Psoas muscle (tissue), 8 donors: Measurements from ENCODE around the gene EYS. TPM values are rescaled to one million over a fixed set of nuclear protein-coding genes. Genes with fewer than 3 reads are reported as not detected.
"Not testable (repeated sequence)": the region's sequence is repeated elsewhere in the genome, so short reads cannot be mapped to it uniquely, and the experiment has no call there.

ENCODE experiments used
- ATAC-seq, 4 donors: fragments of 200-7000 bp; cut with Tn5 transposase; one replicate each; pipeline ENCODE4 v1.9.1; 2020; ENCODE audit warnings: moderate library complexity in 3 of 4, mild to moderate bottlenecking in 2 of 4
- DNase-seq, 2 donors: peaks; one replicate each; pipeline ENCODE4 v3.0.0-alpha.2; 2020
- H3K27ac ChIP-seq: fragments of 200-600 bp; one replicate; pipeline ENCODE4 v1.8.0; 2022
- H3K27me3 ChIP-seq, 3 donors: fragments of 200-600 bp in 1 of 3; one replicate each; pipeline versions ENCODE4 v1.6.1 to v1.8.0; 2013 to 2022; ENCODE audit warnings: low read length in 2 of 3, mild to moderate bottlenecking in 2 of 3, moderate library complexity in 1 of 3; ENCODE audit not compliant: insufficient read depth in 3 of 3
- H3K36me3 ChIP-seq, 2 donors: fragments of 200-600 bp in 1 of 2; one replicate each; pipeline versions ENCODE4 v1.6.1 to v1.8.0; 2013 to 2022; ENCODE audit warnings: low read depth in 1 of 2, mild to moderate bottlenecking in 1 of 2, moderate library complexity in 1 of 2; ENCODE audit not compliant: insufficient read depth in 1 of 2
- H3K4me1 ChIP-seq: fragments of 200-600 bp; one replicate; pipeline ENCODE4 v1.8.0; 2022
- H3K4me3 ChIP-seq: fragments of 200-600 bp; one replicate; pipeline ENCODE4 v1.8.0; 2022; ENCODE audit warnings: mild to moderate bottlenecking
- H3K9me3 ChIP-seq: fragments of 200-600 bp; one replicate; pipeline ENCODE4 v1.8.0; 2022
- WGBS, 3 donors: extraction: QIAGEN DNeasy Blood & Tissue Kit; methylation state at CpG; one replicate each; pipeline versions ENCODE4 v1.1.6 to v1.1.7; 2013; 5-methylcytosine and 5-hydroxymethylcytosine counted together
- intact Hi-C, 2 donors: fragments of 100-400 bp; cut with DNase I; formaldehyde crosslinking; loops; one replicate each; pipeline versions ENCODE4 v1.11.0 to v1.14.2; 2022
- polyA plus RNA-seq, 3 donors: library from polyadenylated mRNA; stranded (reverse); fragments of 200-250 nt; gene quantifications; one replicate each; pipeline ENCODE4 v1.2.3, GENCODE V29; 2013
- total RNA-seq, 4 donors: library from RNA; stranded (reverse); fragmentation: NEBNext Ultra II Directional in 2 of 4; extraction: Animal tissue kit (Norgen Biotek cat#: 25700) in 2 of 4; gene quantifications; one replicate each; pipeline versions ENCODE4 v1.2.1 to v1.2.4, GENCODE V29; 2021 to 2023
- TF ChIP-seq, protein P1 (sequence below): fragments of 200-600 bp; IDR thresholded peaks from one replicate; pipeline ENCODE4 v1.8.0; 2022; ENCODE audit warnings: antibody characterized with exemption
- donor health status: healthy with polysubstance abuse.
- donor health status: DM: no; HTN: no; CAD: no; lungs with moderate emphysema.
- donor health status: Bipolar disorder and iron deficiency.
- donor health status: healthy.
- donor health status: DM: yes; HTN: yes; CAD: no.
- donor health status: DM: no; HTN: no; CAD: no.
- donor health status: DM: no; HTN: no; CAD: no.
- donor health status: DM: yes; HTN: yes; CAD: no.

The EYS gene
- total and polyA plus RNA-seq, 7 donors = under 0.01 TPM; not detected in 6

GRCh38 chr6:65052626-65053025 is 654.4 kb downstream of the EYS start:
- intact Hi-C loops = no loop called here
- Histone ChIP-seq H3K27ac (no peak overlapping the region), H3K4me1 (no peaks in the 10 kb centered on the region), H3K36me3 (no peaks in the 10 kb centered on the region), H3K27me3 (no peaks in the 10 kb centered on the region), H3K9me3 (no peaks in the 10 kb centered on the region), H3K4me3 (no peak overlapping the region)
- DNase-seq = no peak
- WGBS, 3 donors = 58 to 61% (median 59%) methylated on average over 2 of the region's 2 CpGs
- TF ChIP-seq, protein P1, sequence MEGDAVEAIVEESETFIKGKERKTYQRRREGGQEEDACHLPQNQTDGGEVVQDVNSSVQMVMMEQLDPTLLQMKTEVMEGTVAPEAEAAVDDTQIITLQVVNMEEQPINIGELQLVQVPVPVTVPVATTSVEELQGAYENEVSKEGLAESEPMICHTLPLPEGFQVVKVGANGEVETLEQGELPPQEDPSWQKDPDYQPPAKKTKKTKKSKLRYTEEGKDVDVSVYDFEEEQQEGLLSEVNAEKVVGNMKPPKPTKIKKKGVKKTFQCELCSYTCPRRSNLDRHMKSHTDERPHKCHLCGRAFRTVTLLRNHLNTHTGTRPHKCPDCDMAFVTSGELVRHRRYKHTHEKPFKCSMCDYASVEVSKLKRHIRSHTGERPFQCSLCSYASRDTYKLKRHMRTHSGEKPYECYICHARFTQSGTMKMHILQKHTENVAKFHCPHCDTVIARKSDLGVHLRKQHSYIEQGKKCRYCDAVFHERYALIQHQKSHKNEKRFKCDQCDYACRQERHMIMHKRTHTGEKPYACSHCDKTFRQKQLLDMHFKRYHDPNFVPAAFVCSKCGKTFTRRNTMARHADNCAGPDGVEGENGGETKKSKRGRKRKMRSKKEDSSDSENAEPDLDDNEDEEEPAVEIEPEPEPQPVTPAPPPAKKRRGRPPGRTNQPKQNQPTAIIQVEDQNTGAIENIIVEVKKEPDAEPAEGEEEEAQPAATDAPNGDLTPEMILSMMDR = no peak
- no peak for ATAC-seq

DNA sequence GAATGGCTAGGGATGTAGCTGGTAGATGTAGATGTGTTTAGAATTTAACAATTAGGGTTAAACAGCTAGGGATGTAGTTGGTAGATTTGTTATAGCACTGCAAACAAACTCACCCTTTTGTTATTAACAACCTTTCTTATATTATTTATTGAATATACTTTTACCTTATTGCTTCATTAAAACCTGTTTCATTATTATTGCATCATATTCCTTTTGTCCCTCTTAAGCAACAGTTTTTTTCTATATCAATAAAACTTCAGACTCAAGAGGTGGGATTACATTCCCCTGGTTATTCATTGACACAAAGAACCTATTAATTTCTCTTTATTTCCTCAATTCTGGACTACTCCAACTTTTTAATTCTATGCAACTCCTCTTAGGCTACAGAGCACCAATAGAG is 661.2 kb downstream of the EYS start:
- Histone ChIP-seq H3K4me1 (no peaks in the 10 kb centered on the region), H3K27me3 (no peaks in the 10 kb centered on the region), H3K36me3 (no peaks in the 10 kb centered on the region), H3K9me3 (no peaks in the 10 kb centered on the region), H3K4me3 (no peak overlapping the region), H3K27ac (no peak overlapping the region)
- TF ChIP-seq, protein P1 = no peak
- ATAC-seq = no peak
- no peak for DNase-seq
- intact Hi-C loops = no loop called here

- no peaks in the 10 kb centered on the region for H3K36me3 ChIP-seq
- 44 to 59% (median 49%) methylated on average over 1 of the region's 1 CpG for WGBS, 3 donors
- no peak overlapping the region for H3K27ac ChIP-seq
- no peaks in the 10 kb centered on the region for H3K4me1 ChIP-seq
- intact Hi-C loops = no loop called here
- TF ChIP-seq, protein P1 = no peak
- H3K4me3 ChIP-seq = no peak overlapping the region
- DNase-seq = no peak
- no peaks in the 10 kb centered on the region for H3K9me3 ChIP-seq
- ATAC-seq = no peak
- no peaks in the 10 kb centered on the region for H3K27me3 ChIP-seq
These were observed 693.0 kb downstream of the EYS start for GRCh38 chr6:65014006-65014405.

- no peak for DNase-seq
- 86 to 92% (median 87%) methylated on average over 2 of the region's 2 CpGs for WGBS, 3 donors
- ATAC-seq = no peak
These were observed 700.2 kb downstream of the EYS start for GRCh38 chr6:65006788-65007187.

GRCh38 chr6:65004283-65004682 is 702.7 kb downstream of the EYS start:
- TF ChIP-seq, protein P1 = no peak
- Histone ChIP-seq H3K4me3 (no peak overlapping the region), H3K9me3 (no peaks in the 10 kb centered on the region), H3K27me3 (no peaks in the 10 kb centered on the region), H3K27ac (no peak overlapping the region), H3K36me3 (no peaks in the 10 kb centered on the region), H3K4me1 (no peaks in the 10 kb centered on the region)
- DNase-seq (no peak), ATAC-seq (no peak)
- intact Hi-C loops = no loop called here
- 81 to 92% (median 88%) methylated on average over 4 of the region's 4 CpGs for WGBS, 3 donors

More at GRCh38 chr6:65006788-65007187, 700.2 kb downstream of the EYS start:
- intact Hi-C loops = no loop called here
- Histone ChIP-seq H3K27me3 (no peaks in the 10 kb centered on the region), H3K4me1 (no peaks in the 10 kb centered on the region), H3K9me3 (no peaks in the 10 kb centered on the region), H3K27ac (no peak overlapping the region), H3K4me3 (no peak overlapping the region), H3K36me3 (no peaks in the 10 kb centered on the region)
- TF ChIP-seq, protein P1 = no peak

- ATAC-seq, H3K36me3 ChIP-seq, H3K4me3 ChIP-seq, H3K27ac ChIP-seq, H3K4me1 ChIP-seq, intact Hi-C loops, H3K27me3 ChIP-seq, DNase-seq, H3K9me3 ChIP-seq: not testable (repeated sequence)
- WGBS, 3 donors = 82 to 86% (median 85%) methylated on average over 4 of the region's 4 CpGs
These were observed 704.1 kb downstream of the EYS start for GRCh38 chr6:65002882-65003281.
